HL-60 (cell line): ENCODE results near the gene CES3.

Source experiments
- DNase-seq, 2 experiments: peaks; one replicate each; pipeline ENCODE4 v3.0.0-alpha.2; 2010 to 2020; ENCODE audit warnings: low read depth in 1 of 2, low spot score in 1 of 2
- H3K27ac ChIP-seq: fragments of 250-450 bp; sonication (Bioruptor Pico); replicated peaks from 2 replicates; pipeline ENCODE4 v1.5.1; 2020; ENCODE audit warnings: mild to moderate bottlenecking, moderate library complexity
- H3K27me3 ChIP-seq: fragments of 250-450 bp; sonication (Bioruptor Pico); 2 replicates; pipeline ENCODE4 v1.5.1; 2021; ENCODE audit warnings: mild to moderate bottlenecking, moderate library complexity; ENCODE audit not compliant: insufficient read depth, poor library complexity, severe bottlenecking
- H3K4me3 ChIP-seq: replicated peaks from 2 replicates; pipeline ENCODE4 v1.5.1; 2011; ENCODE audit warnings: mild to moderate bottlenecking, control low read depth, low read length; ENCODE audit not compliant: insufficient read depth
- GABPA ChIP-seq: IDR thresholded peaks from 2 replicates; pipeline ENCODE4 v1.6.1; 2012; ENCODE audit warnings: low read depth
- POLR2AphosphoS5 ChIP-seq: IDR thresholded peaks from 2 replicates; pipeline ENCODE4 v1.6.1; 2012; ENCODE audit warnings: low read depth
- SPI1 ChIP-seq: IDR thresholded peaks from 2 replicates; pipeline ENCODE4 v1.6.1; 2012; ENCODE audit warnings: low read depth, mild to moderate bottlenecking, borderline replicate concordance
- TF ChIP-seq, protein P1 (sequence below): IDR thresholded peaks from one replicate; pipeline ENCODE4 v1.5.1; 2011; ENCODE audit warnings: low read length, control low read depth, inconsistent platforms; ENCODE audit not compliant: insufficient read depth
- TF ChIP-seq, protein P2 (sequence below): IDR thresholded peaks from 2 replicates; pipeline ENCODE4 v1.6.1; 2012; ENCODE audit warnings: low read depth; ENCODE audit not compliant: insufficient replicate concordance

CES3 gene

DNA sequence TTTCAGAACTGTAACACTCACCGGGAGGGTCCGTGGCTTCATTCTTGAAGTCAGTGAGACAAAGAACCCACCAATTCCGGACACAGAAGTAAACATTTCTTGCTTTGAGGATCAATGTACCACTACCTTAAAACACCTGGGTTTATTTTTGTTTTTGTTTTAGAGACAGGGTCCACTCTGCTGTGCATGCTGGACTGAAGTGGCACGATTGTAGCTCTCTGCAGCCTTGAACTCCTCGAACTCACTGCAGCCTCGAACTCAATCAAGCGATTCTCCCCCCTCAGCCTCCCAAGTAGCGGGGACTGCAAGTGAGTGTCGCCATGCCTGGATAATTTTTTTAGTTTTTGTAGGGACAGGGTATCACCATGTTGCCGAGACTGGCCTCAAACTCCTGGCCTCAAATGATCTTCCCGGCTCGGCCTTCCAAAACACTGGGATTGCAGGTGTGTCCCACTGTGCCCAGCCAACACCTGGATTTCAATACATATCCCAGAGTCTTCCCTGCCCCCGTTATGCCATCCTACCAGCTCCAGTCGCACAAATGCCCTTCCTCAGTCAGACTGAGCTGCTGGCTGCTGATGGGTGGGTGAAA is 14.3 kb downstream of the CES3 start:
- DNase-seq, result no peak

DNA sequence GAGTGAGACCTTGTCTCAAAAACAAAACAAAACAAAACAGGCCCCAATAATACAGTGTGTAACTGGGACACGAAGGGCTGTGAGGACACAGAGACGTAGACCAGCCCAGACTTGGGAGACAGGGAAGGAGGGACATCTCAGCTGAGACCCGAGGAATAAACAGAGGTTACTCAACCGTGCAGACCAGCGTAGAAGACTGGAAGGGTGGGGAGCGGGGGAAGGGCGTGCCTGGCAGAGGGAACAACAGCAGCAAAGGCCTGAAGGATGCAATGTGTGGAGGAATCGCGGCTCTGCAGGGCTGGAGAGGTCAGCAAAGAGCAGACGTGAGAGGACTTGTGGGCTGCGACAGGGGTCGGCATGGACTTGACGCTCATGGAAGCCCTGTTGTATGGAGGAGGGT is 15.7 kb downstream of the CES3 start:
- DNase-seq, result no peak
- no peak overlapping the region for H3K27ac ChIP-seq
- H3K27me3 ChIP-seq, result no peaks in the 10 kb centered on the region
- TF ChIP-seq, protein P1, sequence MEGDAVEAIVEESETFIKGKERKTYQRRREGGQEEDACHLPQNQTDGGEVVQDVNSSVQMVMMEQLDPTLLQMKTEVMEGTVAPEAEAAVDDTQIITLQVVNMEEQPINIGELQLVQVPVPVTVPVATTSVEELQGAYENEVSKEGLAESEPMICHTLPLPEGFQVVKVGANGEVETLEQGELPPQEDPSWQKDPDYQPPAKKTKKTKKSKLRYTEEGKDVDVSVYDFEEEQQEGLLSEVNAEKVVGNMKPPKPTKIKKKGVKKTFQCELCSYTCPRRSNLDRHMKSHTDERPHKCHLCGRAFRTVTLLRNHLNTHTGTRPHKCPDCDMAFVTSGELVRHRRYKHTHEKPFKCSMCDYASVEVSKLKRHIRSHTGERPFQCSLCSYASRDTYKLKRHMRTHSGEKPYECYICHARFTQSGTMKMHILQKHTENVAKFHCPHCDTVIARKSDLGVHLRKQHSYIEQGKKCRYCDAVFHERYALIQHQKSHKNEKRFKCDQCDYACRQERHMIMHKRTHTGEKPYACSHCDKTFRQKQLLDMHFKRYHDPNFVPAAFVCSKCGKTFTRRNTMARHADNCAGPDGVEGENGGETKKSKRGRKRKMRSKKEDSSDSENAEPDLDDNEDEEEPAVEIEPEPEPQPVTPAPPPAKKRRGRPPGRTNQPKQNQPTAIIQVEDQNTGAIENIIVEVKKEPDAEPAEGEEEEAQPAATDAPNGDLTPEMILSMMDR, result no peak
- TF ChIP-seq, protein P2, sequence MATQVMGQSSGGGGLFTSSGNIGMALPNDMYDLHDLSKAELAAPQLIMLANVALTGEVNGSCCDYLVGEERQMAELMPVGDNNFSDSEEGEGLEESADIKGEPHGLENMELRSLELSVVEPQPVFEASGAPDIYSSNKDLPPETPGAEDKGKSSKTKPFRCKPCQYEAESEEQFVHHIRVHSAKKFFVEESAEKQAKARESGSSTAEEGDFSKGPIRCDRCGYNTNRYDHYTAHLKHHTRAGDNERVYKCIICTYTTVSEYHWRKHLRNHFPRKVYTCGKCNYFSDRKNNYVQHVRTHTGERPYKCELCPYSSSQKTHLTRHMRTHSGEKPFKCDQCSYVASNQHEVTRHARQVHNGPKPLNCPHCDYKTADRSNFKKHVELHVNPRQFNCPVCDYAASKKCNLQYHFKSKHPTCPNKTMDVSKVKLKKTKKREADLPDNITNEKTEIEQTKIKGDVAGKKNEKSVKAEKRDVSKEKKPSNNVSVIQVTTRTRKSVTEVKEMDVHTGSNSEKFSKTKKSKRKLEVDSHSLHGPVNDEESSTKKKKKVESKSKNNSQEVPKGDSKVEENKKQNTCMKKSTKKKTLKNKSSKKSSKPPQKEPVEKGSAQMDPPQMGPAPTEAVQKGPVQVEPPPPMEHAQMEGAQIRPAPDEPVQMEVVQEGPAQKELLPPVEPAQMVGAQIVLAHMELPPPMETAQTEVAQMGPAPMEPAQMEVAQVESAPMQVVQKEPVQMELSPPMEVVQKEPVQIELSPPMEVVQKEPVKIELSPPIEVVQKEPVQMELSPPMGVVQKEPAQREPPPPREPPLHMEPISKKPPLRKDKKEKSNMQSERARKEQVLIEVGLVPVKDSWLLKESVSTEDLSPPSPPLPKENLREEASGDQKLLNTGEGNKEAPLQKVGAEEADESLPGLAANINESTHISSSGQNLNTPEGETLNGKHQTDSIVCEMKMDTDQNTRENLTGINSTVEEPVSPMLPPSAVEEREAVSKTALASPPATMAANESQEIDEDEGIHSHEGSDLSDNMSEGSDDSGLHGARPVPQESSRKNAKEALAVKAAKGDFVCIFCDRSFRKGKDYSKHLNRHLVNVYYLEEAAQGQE, result no peak
- TF ChIP-seq SPI1, result no peak
- no peak for TF ChIP-seq GABPA
- TF ChIP-seq POLR2AphosphoS5, result no peak
- no peak overlapping the region for H3K4me3 ChIP-seq

More for the DNA sequence above, 14.3 kb downstream of the CES3 start:
- no peak for TF ChIP-seq SPI1
- TF ChIP-seq GABPA, result no peak
- TF ChIP-seq, protein P1, result no peak
- TF ChIP-seq POLR2AphosphoS5, result no peak
- TF ChIP-seq, protein P2, result no peak
- Histone ChIP-seq H3K4me3 (no peak overlapping the region), H3K27me3 (no peaks in the 10 kb centered on the region), H3K27ac (no peak overlapping the region)

DNA sequence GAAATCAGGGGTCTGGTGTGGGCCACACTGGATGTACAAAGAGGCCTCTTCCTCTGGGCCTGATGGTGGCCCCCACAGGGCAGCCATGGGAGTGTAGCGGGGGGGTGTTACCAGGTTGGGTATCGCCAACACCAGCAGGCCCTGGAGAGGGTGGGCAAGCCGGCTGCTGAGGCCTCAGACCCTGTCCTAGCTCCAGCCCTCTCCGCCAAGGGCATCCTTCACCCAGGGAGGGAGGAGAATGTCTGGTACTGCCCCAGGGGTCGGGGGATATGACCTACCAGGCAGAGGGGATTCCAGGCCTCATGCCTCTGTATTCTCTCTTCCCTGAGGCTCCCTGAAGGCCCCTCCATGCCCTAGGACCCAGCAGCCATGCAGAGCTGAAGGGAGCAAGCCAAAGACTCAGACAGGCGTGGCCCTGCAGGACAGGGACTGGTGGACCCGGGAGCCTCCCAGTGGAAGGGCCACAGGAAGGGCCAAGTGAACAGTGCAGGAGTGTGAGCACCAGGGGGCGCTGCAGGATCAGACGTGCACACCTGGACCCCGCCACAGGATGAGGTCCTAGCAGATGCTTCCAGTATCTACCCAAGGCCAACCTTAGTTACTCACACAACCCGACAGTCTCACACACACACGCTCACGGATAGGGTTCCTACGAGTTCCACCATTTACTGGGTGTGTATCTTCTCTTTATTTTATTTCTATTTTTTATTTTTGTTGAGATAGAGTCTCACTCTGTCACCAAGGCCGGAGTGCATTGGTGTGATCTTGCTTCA is 16.5 kb downstream of the CES3 start:
- Histone ChIP-seq H3K4me3 (no peak overlapping the region), H3K27me3 (no peaks in the 10 kb centered on the region), H3K27ac (no peak overlapping the region)
- TF ChIP-seq, protein P1, result peak; percentile 89
- TF ChIP-seq SPI1, result no peak
- DNase-seq, result peak; percentile 67 to 85
